ENCODE measurements around the gene POMT1. TPM values are rescaled to one million over a fixed set of nuclear protein-coding genes. Genes with fewer than 3 reads are reported as not detected.
A peak's percentile ranks its signal among the peaks of the same experiment; 100 is the strongest.

Gene POMT1
- total and polyA plus RNA-seq, 2 of the 8 experiments (the other 6 are each of a cell fraction or from before 2014, with no cell fraction given), result 22.3 to 33.2 TPM

- H2AK5ac ChIP-seq (ENCODE audit: low read depth, low read length), result no peak overlapping the region
- no peak overlapping the region for H4K5ac ChIP-seq (ENCODE audit: insufficient read length, low read depth, low read length)
- H2BK12ac ChIP-seq (ENCODE audit: low read depth, low read length), result no peak overlapping the region
- FAIRE-seq (no peak), DNase-seq (ENCODE audit: low read depth in 1 of 2, low spot score in 2 of 2) (no peak)
- H3K9me3 ChIP-seq (ENCODE audit: insufficient read depth in 2 of 2, low read depth in 1 of 2, low read length in 1 of 2), result no peaks in the 10 kb centered on the region
- H3K79me2 ChIP-seq (ENCODE audit: control insufficient read depth in 1 of 2, insufficient read depth in 2 of 2, low read length in 2 of 2), result peaks cover 0 to 21% of the 10 kb centered on the region in 2 experiments; a peak in 1 of 4 replicates
- no peak overlapping the region for H4K91ac ChIP-seq (replicated peaks; ENCODE audit: insufficient read length, low read length)
- H2BK5ac ChIP-seq (ENCODE audit: low read depth, low read length), result no peak overlapping the region
- H3K4me3 ChIP-seq (ENCODE audit: extremely low read depth in 1 of 4, insufficient read depth in 2 of 4, low read depth in 3 of 4, low read length in 4 of 4), result no peak overlapping the region
- no peak overlapping the region for H2BK120ac ChIP-seq (replicated peaks; ENCODE audit: low read depth, low read length)
- H3K4me1 ChIP-seq (replicated peaks in 1 of 4; ENCODE audit: control insufficient read depth in 3 of 4, insufficient read depth in 4 of 4, low read length in 3 of 4), result no peaks in the 10 kb centered on the region
- no peak overlapping the region for H2BK15ac ChIP-seq (ENCODE audit: low read length)
- H3K23ac ChIP-seq (ENCODE audit: insufficient read length), result no peak overlapping the region
- POLR2A ChIA-PET (ENCODE audit: partially characterized antibody), result interaction anchor here (0.8 to 1.3 kb wide), 2 partner anchors 14 to 105 kb away, joined by 3 to 5 read pairs; no protein-coding TSS in a partner anchor
- H3K18ac ChIP-seq (ENCODE audit: extremely low read depth, low read length), result no peak overlapping the region
- H3K79me1 ChIP-seq (ENCODE audit: low read depth, low read length), result peaks cover 10% of the 10 kb centered on the region; the same call in 1 of the 2 replicates
- H2AFZ ChIP-seq (ENCODE audit: low read length), result no peak overlapping the region
- H3K14ac ChIP-seq (ENCODE audit: insufficient read length), result no peak overlapping the region
- no peak overlapping the region for H3K4me2 ChIP-seq (ENCODE audit: insufficient read depth in 1 of 2, low read depth in 2 of 2, low read length in 2 of 2)
- H3K9ac ChIP-seq (replicated peaks in 1 of 4; ENCODE audit: extremely low read depth in 1 of 4, low read depth in 3 of 4, low read length in 3 of 4), result no peak overlapping the region
- H3K56ac ChIP-seq (replicated peaks; ENCODE audit: insufficient read length, low read depth, low read length), result no peak overlapping the region
- H4K8ac ChIP-seq (ENCODE audit: extremely low read depth, insufficient read depth, low read length), result peak overlapping the region; percentile 20; the same call in 1 of the 2 replicates
- no peaks in the 10 kb centered on the region for H3K27me3 ChIP-seq (replicated peaks in 1 of 4; ENCODE audit: control insufficient read depth in 3 of 4, extremely low read depth in 1 of 4, insufficient read depth in 3 of 4, low read length in 3 of 4)
- no peaks in the 10 kb centered on the region for H3K23me2 ChIP-seq (ENCODE audit: low read depth, low read length)
- no peak overlapping the region for H3K4ac ChIP-seq (replicated peaks; ENCODE audit: insufficient read length, low read depth, low read length)
- no peak overlapping the region for H3K27ac ChIP-seq (ENCODE audit: low read depth, low read length)
- H4K20me1 ChIP-seq (replicated peaks in 1 of 2; ENCODE audit: control insufficient read depth in 1 of 2, insufficient read depth in 2 of 2, low read length in 2 of 2), result peaks cover 7 to 27% of the 10 kb centered on the region in 2 experiments
- WGBS, 2 experiments (ENCODE audit: extremely low coverage in 1 of 2, insufficient coverage in 1 of 2, insufficient read length in 1 of 2, insufficient replicate concordance in 2 of 2, low coverage in 1 of 2, low lambda C conversion rate in 2 of 2, missing lambda C conversion rate in 1 of 2), result 93% methylated on average over 19 of the region's 19 CpGs; no CpG with 5 or more reads in 1 of the 2 experiments
- H3K36me3 ChIP-seq (ENCODE audit: control insufficient read depth in 2 of 4, insufficient read depth in 4 of 4, low read length in 3 of 4), result peaks cover 67 to 95% (median 87%) of the 10 kb centered on the region in 4 experiments
- no peak overlapping the region for H2BK20ac ChIP-seq (ENCODE audit: low read length)
- CTCF ChIA-PET (ENCODE audit: partially characterized antibody), result interaction anchor here (0.7 to 5.2 kb wide), 17 partner anchors 9 to 151 kb away, joined by 3 to 31 read pairs (median 4); no protein-coding TSS in a partner anchor
- no peak for TF ChIP-seq BACH1 (IDR thresholded peaks at IDR 0.05; ENCODE audit: low read length)
- TF ChIP-seq NRF1 (IDR thresholded peaks at IDR 0.05; ENCODE audit: low read depth, low read length), result no peak
- no peak for TF ChIP-seq EZH2 (IDR thresholded peaks at IDR 0.05; ENCODE audit: low read depth, low read length, severe bottlenecking)
- no peak for TF ChIP-seq RFX5 (IDR thresholded peaks at IDR 0.05; ENCODE audit: borderline replicate concordance, low read depth, low read length)
- no peak for TF ChIP-seq CBX8 (IDR thresholded peaks at IDR 0.05; ENCODE audit: borderline replicate concordance, low read depth, low read length)
- TF ChIP-seq MAX (IDR thresholded peaks at IDR 0.05), result no peak
Measured at GRCh38 chr9:131477816-131478419, 24.8 kb upstream of the POMT1 start.
